K562 (cell line): ENCODE data around the gene CD8A. TPM values are rescaled to one million over a fixed set of nuclear protein-coding genes. Genes with fewer than 3 reads are reported as not detected.

Experiments used
- ATAC-seq: fragments of 200-7000 bp; cut with Tn5 transposase; 3 replicates; pipeline ENCODE4 v1.9.1; 2020; ENCODE audit warnings: moderate library complexity
- BruUV-seq: library from RNA; stranded (reverse); fragments of 400-500 nt; replicated peaks from 2 replicates; lab custom pipeline; 2021; lab: Mats Ljungman, UMichigan
- CTCF ChIA-PET: fragments of 300-600 bp; formaldehyde crosslinking; extraction: SDS; loops from one replicate; lab custom pipeline; 2021; ENCODE audit warnings: low intra/inter-chr PET ratio; lab: Yijun Ruan, JAX
- POLR2A ChIA-PET: fragments of 300-600, 350-650 bp; sonication (Branson Sonifier 250); formaldehyde crosslinking; extraction: SDS; loops from one replicate; lab custom pipeline; 2021; ENCODE audit warnings: antibody characterized with exemption, inconsistent platforms; lab: Yijun Ruan, JAX
- DNase-seq, 4 experiments: peaks; one replicate each; pipeline versions ENCODE4 v3.0.0 to v3.0.0-alpha.2; 2011 to 2018; ENCODE audit warnings: low spot score in 3 of 4, mixed read lengths in 3 of 4; ENCODE audit errors: extremely low read depth in 1 of 4
- FAIRE-seq: peaks from 2 replicates; lab custom pipeline; 2011; peaks lifted over from hg19 to GRCh38; lab: Jason Lieb, UNC
- H2AFZ ChIP-seq: 2 replicates; pipeline ENCODE4 v1.6.0; 2011; ENCODE audit warnings: low read depth, low read length, control low read depth, inconsistent platforms
- H3K27ac ChIP-seq: fragments of 200-600 bp; 3 replicates; pipeline ENCODE4 v1.8.0; 2011; ENCODE audit warnings: low read depth, mild to moderate bottlenecking, control low read depth, inconsistent platforms, low read length, moderate library complexity, mixed read lengths; ENCODE audit errors: extremely low read depth
- H3K27me3 ChIP-seq, 2 experiments: fragments of 300-600 bp in 1 of 2; 2 replicates in 1 of 2; 3 replicates in 1 of 2; pipeline versions ENCODE4 v1.6.0 to v1.8.0; 2011; ENCODE audit warnings: inconsistent platforms in 2 of 2, low read length in 2 of 2, mild to moderate bottlenecking in 1 of 2, mixed read lengths in 1 of 2, moderate library complexity in 1 of 2; ENCODE audit not compliant: control insufficient read depth in 2 of 2, insufficient read depth in 2 of 2
- H3K36me3 ChIP-seq: fragments of 300-600 bp; 3 replicates; pipeline ENCODE4 v1.8.0; 2011; ENCODE audit warnings: mild to moderate bottlenecking, low read length, inconsistent platforms; ENCODE audit not compliant: control insufficient read depth, insufficient read depth
- H3K4me1 ChIP-seq, 2 experiments: fragments of 200-600 bp in 1 of 2; replicated peaks in 1 of 2; 2 replicates in 1 of 2; 3 replicates in 1 of 2; pipeline versions ENCODE4 v1.5.1 to v1.8.0; 2011; ENCODE audit warnings: inconsistent platforms in 2 of 2, low read length in 2 of 2, mild to moderate bottlenecking in 1 of 2, mixed read lengths in 1 of 2, moderate library complexity in 1 of 2; ENCODE audit not compliant: control insufficient read depth in 2 of 2, insufficient read depth in 2 of 2
- H3K4me2 ChIP-seq: 2 replicates; pipeline ENCODE4 v1.6.1; 2011; ENCODE audit warnings: low read length, control low read depth, inconsistent platforms, mixed read lengths; ENCODE audit not compliant: insufficient read depth
- H3K4me3 ChIP-seq: fragments of 200-600 bp; sonication (generic), shearing (Covaris generic); 2 replicates; pipeline ENCODE4 v1.5.1; 2016; ENCODE audit warnings: control low read depth, inconsistent platforms
- H3K79me2 ChIP-seq: fragments of 200-600 bp; 3 replicates; pipeline ENCODE4 v1.8.0; 2011; ENCODE audit warnings: low read length, inconsistent platforms; ENCODE audit not compliant: control insufficient read depth, insufficient read depth
- H3K9ac ChIP-seq, 2 experiments: 2 replicates each; pipeline versions ENCODE4 v1.6.0 to v1.6.1; 2011; ENCODE audit warnings: low read depth in 2 of 2, low read length in 2 of 2, control low read depth in 1 of 2, inconsistent platforms in 1 of 2, mild to moderate bottlenecking in 1 of 2, mixed read lengths in 1 of 2; ENCODE audit not compliant: insufficient read depth in 1 of 2
- H3K9me1 ChIP-seq: one replicate; pipeline ENCODE4 v1.6.0; 2011; ENCODE audit warnings: inconsistent platforms, mild to moderate bottlenecking, low read length, moderate library complexity; ENCODE audit not compliant: control insufficient read depth, insufficient read depth
- H3K9me3 ChIP-seq: replicated peaks from 2 replicates; pipeline ENCODE4 v1.5.1; 2011; ENCODE audit warnings: low read depth, low read length, inconsistent platforms; ENCODE audit not compliant: control insufficient read depth, insufficient read depth
- H4K20me1 ChIP-seq: replicated peaks from 2 replicates; pipeline ENCODE4 v1.6.1; 2011; ENCODE audit warnings: low read length, inconsistent platforms, mixed read lengths; ENCODE audit not compliant: control insufficient read depth, insufficient read depth
- CHD1 ChIP-seq: fragments of 200-600 bp; sonication (generic); IDR thresholded peaks from one replicate; pipeline ENCODE4 v1.6.1; 2012; ENCODE audit warnings: mild to moderate bottlenecking, moderate library complexity, low read length, inconsistent platforms
- FOXP1 ChIP-seq: sonication (generic); formaldehyde crosslinking; IDR thresholded peaks from 2 replicates; pipeline ENCODE4 v1.8.0; 2022; ENCODE audit warnings: mild to moderate bottlenecking, missing genetic modification reagents
- HEY1 ChIP-seq: fragments of 250-450 bp; sonication (Bioruptor Pico); IDR thresholded peaks from 2 replicates; pipeline ENCODE4 v1.5.0; 2020; ENCODE audit warnings: mild to moderate bottlenecking, moderate library complexity, borderline replicate concordance
- KDM4B ChIP-seq, 2 experiments: fragments of 450-650 bp in 1 of 2; sonication (generic) in 1 of 2; IDR thresholded peaks; 2 replicates each; pipeline ENCODE4 v1.6.1; 2016 to 2017; ENCODE audit warnings: borderline replicate concordance in 2 of 2, antibody characterized with exemption in 1 of 2, low read depth in 1 of 2, mild to moderate bottlenecking in 1 of 2
- KLF6 ChIP-seq: fragments of 250-450 bp; sonication (Bioruptor Pico); IDR thresholded peaks from 2 replicates; pipeline ENCODE4 v1.4.0; 2020; ENCODE audit warnings: mild to moderate bottlenecking, moderate library complexity, borderline replicate concordance
- MAFG ChIP-seq: fragments of 450-650 bp; conservative IDR thresholded peaks from 2 replicates; pipeline ENCODE4 v1.6.1; 2016; ENCODE audit warnings: missing genetic modification characterization, missing compliant biosample characterization
- RBM14 ChIP-seq: fragments of 200-400 bp; formaldehyde crosslinking; IDR thresholded peaks from 2 replicates; pipeline ENCODE4 v1.6.1; 2018; ENCODE audit warnings: low read depth, mild to moderate bottlenecking, low read length, moderate library complexity, borderline replicate concordance; ENCODE audit not compliant: insufficient read depth
- SRF ChIP-seq, 2 experiments: fragments of 250-450, 450-650 bp in 1 of 2; sonication (Bioruptor Pico) in 1 of 2; sonication (generic) in 1 of 2; formaldehyde crosslinking; IDR thresholded peaks; 2 replicates each; pipeline versions ENCODE4 v1.5.0 to v1.5.1; 2020 to 2022; ENCODE audit warnings: mild to moderate bottlenecking in 1 of 2, missing genetic modification reagents in 1 of 2
- TAF7 ChIP-seq: fragments of 450-650 bp; IDR thresholded peaks from 2 replicates; pipeline ENCODE4 v1.6.1; 2016; ENCODE audit warnings: missing genetic modification characterization, missing compliant biosample characterization
- THRAP3 ChIP-seq: fragments of 450-650 bp; IDR thresholded peaks from 2 replicates; pipeline ENCODE4 v1.6.1; 2016; ENCODE audit warnings: mild to moderate bottlenecking, inconsistent platforms, borderline replicate concordance
- WGBS: fragments of 100-300 bp; shearing (Covaris generic); methylation state at CpG from one replicate; pipeline ENCODE4 v1.1.6; 2016; ENCODE audit warnings: low coverage, mixed read lengths; ENCODE audit not compliant: insufficient coverage; ENCODE audit errors: missing lambda C conversion rate; 5-methylcytosine and 5-hydroxymethylcytosine counted together
- in situ Hi-C: fragments of 300-500 bp; cut with MboI; formaldehyde crosslinking; loops from 4 replicates; pipeline ENCODE4 v1.15.0; 2018; ENCODE audit warnings: inconsistent platforms, mixed read lengths
- intact Hi-C: fragments of 100-400 bp; cut with micrococcal nuclease; formaldehyde crosslinking; loops from 2 replicates; pipeline ENCODE4 v1.14.2; 2022
- polyA plus RNA-seq, 8 experiments: library from polyadenylated mRNA; depleted of rRNA in 4 of 8; stranded (reverse) in 5 of 8; unstranded in 3 of 8; fragments of >200 nt; fragmentation: Nextera tagmentation in 2 of 8; fragmentation: Illumina TruSeq in 1 of 8; extraction: Ambion mirVana in 2 of 8; extraction: Trizol in 1 of 8; gene quantifications; 2 replicates each; pipeline versions ENCODE4 v1.2.1 to v1.2.3, GENCODE V29; 2011 to 2014; ENCODE audit warnings: inconsistent platforms in 1 of 8, missing spikeins in 1 of 8
- total RNA-seq, 7 experiments: library from RNA; depleted of rRNA in 6 of 7; stranded (reverse); fragments of >200 nt in 6 of 7; fragmentation: Illumina TruSeq in 2 of 7; extraction: Trizol in 2 of 7; gene quantifications; 2 replicates each; pipeline versions ENCODE4 v1.2.1 to v1.2.3, GENCODE V29; 2011 to 2021; ENCODE audit warnings: low replicate concordance in 1 of 7
- TF ChIP-seq, protein P1 (sequence below), 2 experiments: fragments of 450-650 bp in 1 of 2; sonication (generic) in 1 of 2; formaldehyde crosslinking; conservative IDR thresholded peaks; 2 replicates each; pipeline versions ENCODE4 v1.4.0 to v1.8.1; 2020 to 2022; ENCODE audit warnings: mild to moderate bottlenecking in 1 of 2, missing genetic modification reagents in 1 of 2
- TF ChIP-seq, protein P2 (sequence below), 2 experiments: fragments of 450-650 bp in 1 of 2; sonication (generic) in 1 of 2; formaldehyde crosslinking in 1 of 2; IDR thresholded peaks; 2 replicates each; pipeline versions ENCODE4 v1.7.1 to v1.9.0; 2016 to 2022; ENCODE audit warnings: inconsistent platforms in 1 of 2, mild to moderate bottlenecking in 1 of 2, missing genetic modification reagents in 1 of 2

The CD8A gene
- total and polyA plus RNA-seq, 9 of the 15 experiments (the other 6 are each of a cell fraction or from before 2014, with no cell fraction given): 0.07 TPM; not detected in 8

DNA sequence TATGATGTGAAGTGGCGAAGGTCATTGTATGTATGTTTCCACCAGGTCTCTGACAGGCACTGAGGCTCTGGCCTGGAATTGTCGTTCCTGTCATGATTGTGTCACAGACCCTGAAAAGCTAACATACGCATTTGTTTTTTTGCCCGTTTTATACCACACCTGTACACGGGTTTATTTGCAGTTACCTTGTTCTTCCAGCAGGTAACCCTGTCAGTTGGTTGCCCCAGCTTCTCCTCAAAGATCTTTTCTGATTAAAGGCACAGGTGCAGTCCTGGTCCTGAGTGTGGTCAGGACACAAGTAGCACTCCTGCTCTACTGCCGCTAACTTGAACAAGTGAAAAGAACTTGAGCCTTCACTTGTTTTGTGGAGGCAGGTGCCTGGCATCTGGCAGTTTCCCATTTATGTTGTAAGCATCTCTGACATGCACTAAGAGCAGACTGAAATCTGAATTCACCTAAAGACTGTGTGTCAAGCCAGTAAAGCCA lies 19.9 kb downstream of the CD8A start:
- FAIRE-seq: no peak
- no peak overlapping the region for H3K9ac ChIP-seq
- H3K4me1 ChIP-seq: no peaks in the 10 kb centered on the region
- H3K27me3 ChIP-seq: no peaks in the 10 kb centered on the region
- ChIA-PET CTCF (no interaction called here), POLR2A (interaction anchor here (0.9 kb wide), 1 partner anchor 12 kb away, joined by 4 read pairs; no protein-coding TSS in a partner anchor)
- H3K4me2 ChIP-seq: no peak overlapping the region
- no peak overlapping the region for H2AFZ ChIP-seq
- no peaks in the 10 kb centered on the region for H4K20me1 ChIP-seq
- no peaks in the 10 kb centered on the region for H3K9me1 ChIP-seq
- intact Hi-C loops: no loop called here
- H3K9me3 ChIP-seq: no peaks in the 10 kb centered on the region
- DNase-seq: no peak
- no peak overlapping the region for H3K4me3 ChIP-seq
- ATAC-seq: no peak
- no peaks in the 10 kb centered on the region for H3K79me2 ChIP-seq
- in situ Hi-C loops: loop anchor here (25.0 kb wide), 1 partner anchor 291 kb away; no protein-coding TSS in a partner anchor
- peaks cover 73% of the 10 kb centered on the region for H3K36me3 ChIP-seq
- BruUV-seq: no TSS peak
- H3K27ac ChIP-seq: no peak overlapping the region
- WGBS: 90% methylated on average over 6 of the region's 6 CpGs
- no peak for TF ChIP-seq SRF (CRISPR knock-in tag; IDR thresholded peaks at IDR 0.05)
- no peak for TF ChIP-seq THRAP3
- TF ChIP-seq MAFG (tag): no peak
- TF ChIP-seq RBM14: no peak
- TF ChIP-seq KDM4B (IDR thresholded peaks at IDR 0.05; ENCODE audit: borderline replicate concordance in 2 of 2, low read depth in 1 of 2): no peak
- no peak for TF ChIP-seq FOXP1 (CRISPR knock-in tag)
- TF ChIP-seq KLF6: no peak
- TF ChIP-seq, protein P1, sequence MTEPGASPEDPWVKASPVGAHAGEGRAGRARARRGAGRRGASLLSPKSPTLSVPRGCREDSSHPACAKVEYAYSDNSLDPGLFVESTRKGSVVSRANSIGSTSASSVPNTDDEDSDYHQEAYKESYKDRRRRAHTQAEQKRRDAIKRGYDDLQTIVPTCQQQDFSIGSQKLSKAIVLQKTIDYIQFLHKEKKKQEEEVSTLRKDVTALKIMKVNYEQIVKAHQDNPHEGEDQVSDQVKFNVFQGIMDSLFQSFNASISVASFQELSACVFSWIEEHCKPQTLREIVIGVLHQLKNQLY (CRISPR knock-in tag; conservative IDR thresholded peaks at IDR 0.05): no peak
- no peak for TF ChIP-seq CHD1
- TF ChIP-seq, protein P2, sequence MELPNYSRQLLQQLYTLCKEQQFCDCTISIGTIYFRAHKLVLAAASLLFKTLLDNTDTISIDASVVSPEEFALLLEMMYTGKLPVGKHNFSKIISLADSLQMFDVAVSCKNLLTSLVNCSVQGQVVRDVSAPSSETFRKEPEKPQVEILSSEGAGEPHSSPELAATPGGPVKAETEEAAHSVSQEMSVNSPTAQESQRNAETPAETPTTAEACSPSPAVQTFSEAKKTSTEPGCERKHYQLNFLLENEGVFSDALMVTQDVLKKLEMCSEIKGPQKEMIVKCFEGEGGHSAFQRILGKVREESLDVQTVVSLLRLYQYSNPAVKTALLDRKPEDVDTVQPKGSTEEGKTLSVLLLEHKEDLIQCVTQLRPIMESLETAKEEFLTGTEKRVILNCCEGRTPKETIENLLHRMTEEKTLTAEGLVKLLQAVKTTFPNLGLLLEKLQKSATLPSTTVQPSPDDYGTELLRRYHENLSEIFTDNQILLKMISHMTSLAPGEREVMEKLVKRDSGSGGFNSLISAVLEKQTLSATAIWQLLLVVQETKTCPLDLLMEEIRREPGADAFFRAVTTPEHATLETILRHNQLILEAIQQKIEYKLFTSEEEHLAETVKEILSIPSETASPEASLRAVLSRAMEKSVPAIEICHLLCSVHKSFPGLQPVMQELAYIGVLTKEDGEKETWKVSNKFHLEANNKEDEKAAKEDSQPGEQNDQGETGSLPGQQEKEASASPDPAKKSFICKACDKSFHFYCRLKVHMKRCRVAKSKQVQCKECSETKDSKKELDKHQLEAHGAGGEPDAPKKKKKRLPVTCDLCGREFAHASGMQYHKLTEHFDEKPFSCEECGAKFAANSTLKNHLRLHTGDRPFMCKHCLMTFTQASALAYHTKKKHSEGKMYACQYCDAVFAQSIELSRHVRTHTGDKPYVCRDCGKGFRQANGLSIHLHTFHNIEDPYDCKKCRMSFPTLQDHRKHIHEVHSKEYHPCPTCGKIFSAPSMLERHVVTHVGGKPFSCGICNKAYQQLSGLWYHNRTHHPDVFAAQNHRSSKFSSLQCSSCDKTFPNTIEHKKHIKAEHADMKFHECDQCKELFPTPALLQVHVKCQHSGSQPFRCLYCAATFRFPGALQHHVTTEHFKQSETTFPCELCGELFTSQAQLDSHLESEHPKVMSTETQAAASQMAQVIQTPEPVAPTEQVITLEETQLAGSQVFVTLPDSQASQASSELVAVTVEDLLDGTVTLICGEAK (IDR thresholded peaks at IDR 0.05): no peak
- TF ChIP-seq, protein P2 (CRISPR knock-in tag; IDR thresholded peaks at IDR 0.05): no peak
- no peak for TF ChIP-seq HEY1 (CRISPR knock-in tag)
- no peak for TF ChIP-seq TAF7
